K562 (cell line): ENCODE results near the gene ARHGAP33. TPM values are rescaled to one million over a fixed set of nuclear protein-coding genes. Genes with fewer than 3 reads are reported as not detected.

Source experiments
- ATAC-seq: fragments of 200-7000 bp; cut with Tn5 transposase; 3 replicates; pipeline ENCODE4 v1.9.1; 2020; ENCODE audit warnings: moderate library complexity
- BruUV-seq: library from RNA; stranded (reverse); fragments of 400-500 nt; replicated peaks from 2 replicates; lab custom pipeline; 2021; lab: Mats Ljungman, UMichigan
- CTCF ChIA-PET: fragments of 300-600 bp; formaldehyde crosslinking; extraction: SDS; loops from one replicate; lab custom pipeline; 2021; ENCODE audit warnings: low intra/inter-chr PET ratio; lab: Yijun Ruan, JAX
- POLR2A ChIA-PET: fragments of 300-600, 350-650 bp; sonication (Branson Sonifier 250); formaldehyde crosslinking; extraction: SDS; loops from one replicate; lab custom pipeline; 2021; ENCODE audit warnings: antibody characterized with exemption, inconsistent platforms; lab: Yijun Ruan, JAX
- DNase-seq, 4 experiments: peaks; one replicate each; pipeline versions ENCODE4 v3.0.0 to v3.0.0-alpha.2; 2011 to 2018; ENCODE audit warnings: low spot score in 3 of 4, mixed read lengths in 3 of 4; ENCODE audit errors: extremely low read depth in 1 of 4
- FAIRE-seq: peaks from 2 replicates; lab custom pipeline; 2011; peaks lifted over from hg19 to GRCh38; lab: Jason Lieb, UNC
- H2AFZ ChIP-seq: 2 replicates; pipeline ENCODE4 v1.6.0; 2011; ENCODE audit warnings: low read depth, low read length, control low read depth, inconsistent platforms
- H3K27ac ChIP-seq: fragments of 200-600 bp; 3 replicates; pipeline ENCODE4 v1.8.0; 2011; ENCODE audit warnings: low read depth, mild to moderate bottlenecking, control low read depth, inconsistent platforms, low read length, moderate library complexity, mixed read lengths; ENCODE audit errors: extremely low read depth
- H3K27me3 ChIP-seq, 2 experiments: fragments of 300-600 bp in 1 of 2; 2 replicates in 1 of 2; 3 replicates in 1 of 2; pipeline versions ENCODE4 v1.6.0 to v1.8.0; 2011; ENCODE audit warnings: inconsistent platforms in 2 of 2, low read length in 2 of 2, mild to moderate bottlenecking in 1 of 2, mixed read lengths in 1 of 2, moderate library complexity in 1 of 2; ENCODE audit not compliant: control insufficient read depth in 2 of 2, insufficient read depth in 2 of 2
- H3K36me3 ChIP-seq: fragments of 300-600 bp; 3 replicates; pipeline ENCODE4 v1.8.0; 2011; ENCODE audit warnings: mild to moderate bottlenecking, low read length, inconsistent platforms; ENCODE audit not compliant: control insufficient read depth, insufficient read depth
- H3K4me1 ChIP-seq, 2 experiments: fragments of 200-600 bp in 1 of 2; replicated peaks in 1 of 2; 2 replicates in 1 of 2; 3 replicates in 1 of 2; pipeline versions ENCODE4 v1.5.1 to v1.8.0; 2011; ENCODE audit warnings: inconsistent platforms in 2 of 2, low read length in 2 of 2, mild to moderate bottlenecking in 1 of 2, mixed read lengths in 1 of 2, moderate library complexity in 1 of 2; ENCODE audit not compliant: control insufficient read depth in 2 of 2, insufficient read depth in 2 of 2
- H3K4me2 ChIP-seq: 2 replicates; pipeline ENCODE4 v1.6.1; 2011; ENCODE audit warnings: low read length, control low read depth, inconsistent platforms, mixed read lengths; ENCODE audit not compliant: insufficient read depth
- H3K4me3 ChIP-seq: fragments of 200-600 bp; sonication (generic), shearing (Covaris generic); 2 replicates; pipeline ENCODE4 v1.5.1; 2016; ENCODE audit warnings: control low read depth, inconsistent platforms
- H3K79me2 ChIP-seq: fragments of 200-600 bp; 3 replicates; pipeline ENCODE4 v1.8.0; 2011; ENCODE audit warnings: low read length, inconsistent platforms; ENCODE audit not compliant: control insufficient read depth, insufficient read depth
- H3K9ac ChIP-seq, 2 experiments: 2 replicates each; pipeline versions ENCODE4 v1.6.0 to v1.6.1; 2011; ENCODE audit warnings: low read depth in 2 of 2, low read length in 2 of 2, control low read depth in 1 of 2, inconsistent platforms in 1 of 2, mild to moderate bottlenecking in 1 of 2, mixed read lengths in 1 of 2; ENCODE audit not compliant: insufficient read depth in 1 of 2
- H3K9me1 ChIP-seq: one replicate; pipeline ENCODE4 v1.6.0; 2011; ENCODE audit warnings: inconsistent platforms, mild to moderate bottlenecking, low read length, moderate library complexity; ENCODE audit not compliant: control insufficient read depth, insufficient read depth
- H3K9me3 ChIP-seq: replicated peaks from 2 replicates; pipeline ENCODE4 v1.5.1; 2011; ENCODE audit warnings: low read depth, low read length, inconsistent platforms; ENCODE audit not compliant: control insufficient read depth, insufficient read depth
- H4K20me1 ChIP-seq: replicated peaks from 2 replicates; pipeline ENCODE4 v1.6.1; 2011; ENCODE audit warnings: low read length, inconsistent platforms, mixed read lengths; ENCODE audit not compliant: control insufficient read depth, insufficient read depth
- ARID1B ChIP-seq: fragments of 450-650 bp; IDR thresholded peaks from 2 replicates; pipeline ENCODE4 v1.6.1; 2016; ENCODE audit warnings: antibody characterized with exemption, mild to moderate bottlenecking, inconsistent platforms
- CBX5 ChIP-seq: IDR thresholded peaks from 2 replicates; pipeline ENCODE4 v1.6.1; 2014; ENCODE audit warnings: low read depth, borderline replicate concordance
- CEBPB ChIP-seq: fragments of 450-650 bp; IDR thresholded peaks from 2 replicates; pipeline ENCODE4 v1.6.1; 2016; ENCODE audit warnings: missing genetic modification characterization, missing compliant biosample characterization
- HNRNPL ChIP-seq: fragments of 200-400 bp; formaldehyde crosslinking; IDR thresholded peaks from 2 replicates; pipeline ENCODE4 v1.6.1; 2017; ENCODE audit warnings: low read depth, mild to moderate bottlenecking, low read length
- HNRNPLL ChIP-seq: fragments of 200-400 bp; formaldehyde crosslinking; IDR thresholded peaks from 2 replicates; pipeline ENCODE4 v1.6.1; 2017; ENCODE audit warnings: low read length, low read depth, mild to moderate bottlenecking; ENCODE audit not compliant: poor library complexity, severe bottlenecking
- MEF2D ChIP-seq: conservative IDR thresholded peaks from 2 replicates; pipeline ENCODE4 v1.6.1; 2016; ENCODE audit warnings: low read depth, missing genetic modification characterization, missing compliant biosample characterization
- NR2C1 ChIP-seq, 2 experiments: fragments of 450-650 bp; IDR thresholded peaks; 2 replicates each; pipeline ENCODE4 v1.6.1; 2017; ENCODE audit warnings: mild to moderate bottlenecking in 2 of 2, antibody characterized with exemption in 1 of 2, inconsistent platforms in 1 of 2, missing compliant biosample characterization in 1 of 2, missing genetic modification characterization in 1 of 2
- POLR2G ChIP-seq: fragments of 200-400 bp; formaldehyde crosslinking; IDR thresholded peaks from 2 replicates; pipeline ENCODE4 v1.6.1; 2017; ENCODE audit warnings: low read depth, mild to moderate bottlenecking, antibody characterized with exemption, low read length, moderate library complexity
- POLR3G ChIP-seq: IDR thresholded peaks from 2 replicates; pipeline ENCODE4 v1.6.1; 2011; ENCODE audit not compliant: insufficient read length, insufficient replicate concordance; ENCODE audit errors: extremely low read depth
- SPI1 ChIP-seq: IDR thresholded peaks from 2 replicates; pipeline ENCODE4 v1.6.1; 2011; ENCODE audit warnings: low read depth, low read length, control low read depth, borderline replicate concordance
- WGBS: fragments of 100-300 bp; shearing (Covaris generic); methylation state at CpG from one replicate; pipeline ENCODE4 v1.1.6; 2016; ENCODE audit warnings: low coverage, mixed read lengths; ENCODE audit not compliant: insufficient coverage; ENCODE audit errors: missing lambda C conversion rate; 5-methylcytosine and 5-hydroxymethylcytosine counted together
- in situ Hi-C: fragments of 300-500 bp; cut with MboI; formaldehyde crosslinking; loops from 4 replicates; pipeline ENCODE4 v1.15.0; 2018; ENCODE audit warnings: inconsistent platforms, mixed read lengths
- intact Hi-C: fragments of 100-400 bp; cut with micrococcal nuclease; formaldehyde crosslinking; loops from 2 replicates; pipeline ENCODE4 v1.14.2; 2022
- polyA plus RNA-seq, 8 experiments: library from polyadenylated mRNA; depleted of rRNA in 4 of 8; stranded (reverse) in 5 of 8; unstranded in 3 of 8; fragments of >200 nt; fragmentation: Nextera tagmentation in 2 of 8; fragmentation: Illumina TruSeq in 1 of 8; extraction: Ambion mirVana in 2 of 8; extraction: Trizol in 1 of 8; gene quantifications; 2 replicates each; pipeline versions ENCODE4 v1.2.1 to v1.2.3, GENCODE V29; 2011 to 2014; ENCODE audit warnings: inconsistent platforms in 1 of 8, missing spikeins in 1 of 8
- total RNA-seq, 7 experiments: library from RNA; depleted of rRNA in 6 of 7; stranded (reverse); fragments of >200 nt in 6 of 7; fragmentation: Illumina TruSeq in 2 of 7; extraction: Trizol in 2 of 7; gene quantifications; 2 replicates each; pipeline versions ENCODE4 v1.2.1 to v1.2.3, GENCODE V29; 2011 to 2021; ENCODE audit warnings: low replicate concordance in 1 of 7
- TF ChIP-seq, protein P1 (sequence below), 2 experiments: IDR thresholded peaks; 2 replicates each; pipeline ENCODE4 v1.6.1; 2011; ENCODE audit warnings: borderline replicate concordance in 1 of 2, control low read depth in 1 of 2, low read depth in 1 of 2, low read length in 1 of 2, mild to moderate bottlenecking in 1 of 2, mixed read lengths in 1 of 2, moderate library complexity in 1 of 2; ENCODE audit not compliant: insufficient read depth in 1 of 2, insufficient read length in 1 of 2, poor library complexity in 1 of 2, severe bottlenecking in 1 of 2; ENCODE audit errors: extremely low read depth in 1 of 2
- TF ChIP-seq, protein P2 (sequence below): fragments of 450-650 bp; IDR thresholded peaks from 2 replicates; pipeline ENCODE4 v1.6.1; 2016; ENCODE audit warnings: missing biosample characterization, missing genetic modification characterization

The ARHGAP33 gene
- total and polyA plus RNA-seq, 9 of the 15 experiments (the other 6 are each of a cell fraction or from before 2014, with no cell fraction given): 0.06 to 26.6 (median 1.6) TPM; not detected in 1

DNA sequence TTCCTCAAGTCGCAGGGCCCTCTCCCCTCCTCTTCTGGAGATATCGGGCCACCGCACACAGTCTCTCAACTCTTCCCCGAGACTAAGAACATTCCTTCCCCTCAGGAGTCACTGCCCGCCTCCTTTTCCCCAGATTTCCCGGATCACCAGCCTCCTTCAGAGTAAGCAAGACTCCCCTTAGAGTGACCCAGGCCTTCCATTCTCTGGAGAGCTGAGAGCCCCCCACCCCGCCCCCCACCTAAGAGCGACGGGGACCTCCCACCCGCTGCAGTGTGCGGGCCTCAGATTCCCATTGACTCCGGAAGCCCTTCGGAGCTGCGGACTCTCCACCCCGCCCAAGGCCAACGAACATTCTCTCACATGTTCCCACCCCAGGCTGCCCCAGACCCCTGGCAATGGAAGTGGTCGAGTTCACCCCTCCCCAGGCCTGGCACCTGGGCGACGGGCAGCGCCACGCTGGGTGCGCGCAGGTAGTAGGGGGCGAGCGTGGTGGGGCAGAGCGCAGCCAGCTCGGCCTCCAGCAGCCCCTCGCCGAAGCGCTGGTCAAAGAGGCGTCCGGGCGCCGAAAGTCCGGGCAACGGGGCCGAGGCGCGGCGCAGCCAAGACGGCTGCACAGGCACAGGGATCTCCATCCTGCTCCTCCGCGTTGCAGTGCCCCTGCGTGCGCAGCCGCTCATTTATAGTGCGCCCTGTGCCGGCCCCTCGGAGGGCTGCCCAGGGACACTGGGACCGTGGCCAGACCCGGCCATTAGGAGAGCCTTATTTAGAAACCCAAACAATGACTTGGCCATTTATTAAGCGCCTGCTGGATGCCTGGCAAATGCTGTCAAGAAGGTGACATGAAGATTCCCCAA is 18.8 kb upstream of the ARHGAP33 start, which contains the start of gene HSPB6 (continued):
- TF ChIP-seq, protein P1, sequence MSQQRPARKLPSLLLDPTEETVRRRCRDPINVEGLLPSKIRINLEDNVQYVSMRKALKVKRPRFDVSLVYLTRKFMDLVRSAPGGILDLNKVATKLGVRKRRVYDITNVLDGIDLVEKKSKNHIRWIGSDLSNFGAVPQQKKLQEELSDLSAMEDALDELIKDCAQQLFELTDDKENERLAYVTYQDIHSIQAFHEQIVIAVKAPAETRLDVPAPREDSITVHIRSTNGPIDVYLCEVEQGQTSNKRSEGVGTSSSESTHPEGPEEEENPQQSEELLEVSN (IDR thresholded peaks at IDR 0.05; ENCODE audit: borderline replicate concordance in 1 of 2, extremely low read depth in 1 of 2, insufficient read depth in 1 of 2, insufficient read length in 1 of 2, low read depth in 1 of 2, low read length in 1 of 2, poor library complexity in 1 of 2, severe bottlenecking in 1 of 2): no peak
- TF ChIP-seq SPI1: no peak
- no peak for TF ChIP-seq NR2C1 (IDR thresholded peaks at IDR 0.05)
- TF ChIP-seq NR2C1 (tag; IDR thresholded peaks at IDR 0.05): no peak
- TF ChIP-seq POLR2G: peak; percentile 61
- peak; percentile 92 for TF ChIP-seq HNRNPL

DNA sequence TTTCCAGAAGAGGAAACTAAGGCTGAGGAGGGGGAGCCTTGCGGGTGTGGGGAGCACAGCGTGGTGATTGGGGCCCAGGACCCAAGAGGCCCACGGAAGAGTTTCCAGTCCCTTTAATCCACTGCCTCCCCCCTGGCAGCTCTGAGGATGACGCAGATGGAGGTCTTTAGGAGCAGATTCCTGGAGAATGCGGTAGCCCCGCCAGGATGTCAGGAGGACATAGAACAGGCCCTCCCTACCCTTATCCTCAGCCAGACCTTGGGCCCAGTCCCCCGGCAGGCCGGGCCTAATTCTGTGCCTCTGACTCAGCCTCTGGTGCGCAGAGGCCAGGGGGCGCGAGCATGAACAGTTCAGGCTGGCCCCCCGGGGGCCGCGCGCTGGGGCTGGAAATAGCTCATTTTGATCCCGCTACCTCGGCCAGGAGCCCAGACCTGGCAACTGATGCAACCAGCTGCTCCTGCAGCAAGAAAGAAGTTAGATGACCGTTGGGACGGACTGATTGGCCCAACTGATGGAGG is 18.1 kb upstream of the ARHGAP33 start:
- peak overlapping the region; percentile 83 for H3K27ac ChIP-seq
- CTCF ChIA-PET: no interaction called here
- peaks cover 13 to 37% of the 10 kb centered on the region in 2 experiments for H3K4me1 ChIP-seq
- no peaks in the 10 kb centered on the region for H3K27me3 ChIP-seq
- WGBS: 6% methylated on average over 15 of the region's 19 CpGs
- intact Hi-C loops (no loop called here), in situ Hi-C loops (no loop called here)
- H2AFZ ChIP-seq: peak overlapping the region; percentile 56
- no peak for FAIRE-seq
- BruUV-seq: TSS peak; percentile 97
- no peaks in the 10 kb centered on the region; the same call in 1 of the 2 replicates for H4K20me1 ChIP-seq
- POLR2A ChIA-PET: interaction anchor here (0.6 to 2.2 kb wide), 4 partner anchors 10 to 17 kb away, joined by 3 to 12 read pairs (median 3); partner anchors contain the start of genes LIN37, PSENEN and U2AF1L4
- no peaks in the 10 kb centered on the region; the same call in 1 of the 2 replicates for H3K9me3 ChIP-seq
- H3K79me2 ChIP-seq: peaks cover 17% of the 10 kb centered on the region
- no peaks in the 10 kb centered on the region for H3K9me1 ChIP-seq
- peak overlapping the region; percentile 80 for H3K4me3 ChIP-seq
- ATAC-seq: peak; percentile 66
- peaks cover 39% of the 10 kb centered on the region; the same call in 2 of the 3 replicates for H3K36me3 ChIP-seq
- peak overlapping the region; percentile 73 to 93 for H3K9ac ChIP-seq
- H3K4me2 ChIP-seq: peak overlapping the region; percentile 67
- DNase-seq: peak; percentile 46 to 75 (median 52)
- no peak for TF ChIP-seq POLR3G
- TF ChIP-seq ARID1B: peak; percentile 61
- TF ChIP-seq, protein P2, sequence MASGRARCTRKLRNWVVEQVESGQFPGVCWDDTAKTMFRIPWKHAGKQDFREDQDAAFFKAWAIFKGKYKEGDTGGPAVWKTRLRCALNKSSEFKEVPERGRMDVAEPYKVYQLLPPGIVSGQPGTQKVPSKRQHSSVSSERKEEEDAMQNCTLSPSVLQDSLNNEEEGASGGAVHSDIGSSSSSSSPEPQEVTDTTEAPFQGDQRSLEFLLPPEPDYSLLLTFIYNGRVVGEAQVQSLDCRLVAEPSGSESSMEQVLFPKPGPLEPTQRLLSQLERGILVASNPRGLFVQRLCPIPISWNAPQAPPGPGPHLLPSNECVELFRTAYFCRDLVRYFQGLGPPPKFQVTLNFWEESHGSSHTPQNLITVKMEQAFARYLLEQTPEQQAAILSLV (tag): no peak
- no peak for TF ChIP-seq CBX5
- 0 out of 2 replicates have a peak, but pooled peaks have one; percentile 34 for TF ChIP-seq MEF2D (tag)
- TF ChIP-seq CEBPB: 0 out of 2 replicates have a peak, but pooled peaks have one; percentile 13
- TF ChIP-seq, protein P1 (IDR thresholded peaks at IDR 0.05; ENCODE audit: borderline replicate concordance in 1 of 2, extremely low read depth in 1 of 2, insufficient read depth in 1 of 2, insufficient read length in 1 of 2, low read depth in 1 of 2, low read length in 1 of 2, poor library complexity in 1 of 2, severe bottlenecking in 1 of 2): no peak
- no peak for TF ChIP-seq HNRNPLL
- TF ChIP-seq POLR2G: peak; percentile 69
